GM19467 (cell line): ENCODE measurements around the gene CNOT3.
"Not testable (repeated sequence)": the region's sequence is repeated elsewhere in the genome, so short reads cannot be mapped to it uniquely, and the experiment has no call there.

Experiments
- ATAC-seq: cut with Tn5 transposase; IDR thresholded peaks from one replicate; pipeline ENCODE4 v1.9.1; 2021; ENCODE audit warnings: mild to moderate bottlenecking, moderate library complexity; ENCODE audit not compliant: unreplicated experiment

The CNOT3 gene

DNA sequence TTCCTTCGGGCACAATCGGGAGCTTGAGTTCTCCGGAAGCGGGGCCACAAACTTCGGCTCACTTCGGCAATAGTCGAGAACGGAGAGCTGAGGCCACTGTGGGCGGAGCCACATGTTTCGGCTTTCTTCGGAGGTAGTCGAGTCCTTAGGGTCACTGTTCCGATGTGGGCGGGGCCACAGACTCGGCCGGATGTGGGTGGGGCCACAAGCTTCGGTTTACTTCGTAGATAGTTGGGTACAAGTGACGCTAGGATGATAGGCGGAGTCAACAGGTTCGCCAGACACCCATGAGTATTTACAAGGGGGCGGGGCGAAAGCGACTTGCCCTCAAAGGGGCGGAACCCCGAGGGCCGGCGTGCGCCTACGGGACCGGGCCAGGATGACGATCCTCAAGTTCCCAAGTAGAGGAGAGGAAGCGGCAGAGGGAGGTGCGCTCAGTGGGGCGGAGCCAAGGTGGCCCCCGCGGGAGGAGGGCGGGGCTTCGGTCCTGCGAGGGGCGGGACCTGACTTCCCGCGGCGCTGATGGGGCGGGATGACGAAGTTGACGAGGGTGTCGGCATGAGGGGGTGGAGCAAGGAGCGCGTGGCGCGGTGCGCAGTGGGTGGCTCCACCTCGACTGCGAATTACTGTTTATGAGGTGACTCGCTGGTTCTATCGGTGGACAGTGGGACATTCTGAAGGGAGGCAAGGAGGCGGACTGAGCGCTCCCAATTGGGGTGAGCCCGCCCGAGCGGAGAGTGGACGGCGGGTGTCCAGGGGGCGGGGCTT lies 52.4 kb downstream of the CNOT3 start:
- peak; percentile 43 for ATAC-seq

DNA sequence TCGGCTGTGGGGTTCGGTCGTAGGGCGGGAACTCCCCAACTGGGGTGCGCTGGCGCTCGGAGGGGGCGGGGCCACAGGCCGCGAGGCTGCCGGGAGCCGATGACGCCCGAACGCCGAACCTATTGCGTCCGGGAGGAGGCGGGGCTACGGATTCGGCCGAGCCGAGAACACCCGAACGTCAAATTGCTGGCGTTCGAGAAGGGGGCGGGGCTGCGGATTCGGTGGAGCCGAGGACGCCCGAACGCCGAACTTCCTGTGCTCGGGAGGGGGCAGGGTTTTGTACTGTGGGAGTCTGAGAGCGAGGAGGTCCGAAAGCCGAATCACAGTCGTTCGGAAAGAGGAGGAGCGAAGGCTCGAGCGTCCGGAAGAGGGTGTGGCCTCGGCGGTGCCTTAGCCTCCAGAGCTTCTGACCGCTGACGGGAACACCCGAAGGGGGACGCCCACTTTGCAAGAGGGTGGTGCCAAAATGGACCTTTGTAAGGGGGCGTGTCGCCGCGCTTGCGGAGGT lies 53.0 kb downstream of the CNOT3 start:
- peak; percentile 47 for ATAC-seq

DNA sequence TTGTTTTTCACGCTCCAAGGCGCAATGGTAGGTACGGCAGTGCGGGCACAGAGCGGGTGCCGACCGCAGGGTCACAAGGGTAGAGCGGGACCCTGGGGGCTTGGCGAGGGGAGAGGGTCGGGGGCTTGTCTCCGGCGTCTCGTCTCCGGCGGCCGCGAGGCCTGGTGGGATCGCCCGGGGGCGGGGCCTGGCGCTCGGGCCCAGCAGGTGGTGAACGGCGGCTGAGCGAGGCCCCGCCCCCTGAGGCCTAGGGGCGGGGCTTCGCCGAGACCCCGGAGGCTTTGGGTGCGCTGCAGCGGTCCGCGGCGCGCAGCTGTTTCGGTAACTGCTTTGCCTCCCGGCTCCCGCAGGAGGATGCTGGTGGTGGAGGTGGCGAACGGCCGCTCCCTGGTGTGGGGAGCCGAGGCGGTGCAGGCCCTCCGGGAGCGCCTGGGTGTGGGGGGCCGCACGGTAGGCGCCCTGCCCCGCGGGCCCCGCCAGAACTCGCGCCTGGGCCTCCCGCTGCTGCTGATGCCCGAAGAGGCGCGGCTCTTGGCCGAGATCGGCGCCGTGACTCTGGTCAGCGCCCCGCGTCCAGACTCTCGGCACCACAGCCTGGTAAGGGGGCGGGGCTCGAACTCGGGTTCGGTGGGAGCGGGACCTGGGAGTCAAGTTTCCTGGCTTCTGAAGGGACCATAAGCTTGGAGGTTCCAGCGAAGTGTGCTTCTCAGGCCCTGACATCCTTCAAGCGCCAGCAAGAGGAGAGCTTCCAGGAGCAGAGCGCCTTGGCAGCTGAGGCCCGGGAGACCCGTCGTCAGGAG lies 53.6 kb downstream of the CNOT3 start, which contains the start of gene TSEN34:
TSS of gene TSEN34 (plus strand) at position 298 of the 800 bp plus-strand sequence. CDS start at position 355, 57 bp downstream.
- ATAC-seq = peak; percentile 20

DNA sequence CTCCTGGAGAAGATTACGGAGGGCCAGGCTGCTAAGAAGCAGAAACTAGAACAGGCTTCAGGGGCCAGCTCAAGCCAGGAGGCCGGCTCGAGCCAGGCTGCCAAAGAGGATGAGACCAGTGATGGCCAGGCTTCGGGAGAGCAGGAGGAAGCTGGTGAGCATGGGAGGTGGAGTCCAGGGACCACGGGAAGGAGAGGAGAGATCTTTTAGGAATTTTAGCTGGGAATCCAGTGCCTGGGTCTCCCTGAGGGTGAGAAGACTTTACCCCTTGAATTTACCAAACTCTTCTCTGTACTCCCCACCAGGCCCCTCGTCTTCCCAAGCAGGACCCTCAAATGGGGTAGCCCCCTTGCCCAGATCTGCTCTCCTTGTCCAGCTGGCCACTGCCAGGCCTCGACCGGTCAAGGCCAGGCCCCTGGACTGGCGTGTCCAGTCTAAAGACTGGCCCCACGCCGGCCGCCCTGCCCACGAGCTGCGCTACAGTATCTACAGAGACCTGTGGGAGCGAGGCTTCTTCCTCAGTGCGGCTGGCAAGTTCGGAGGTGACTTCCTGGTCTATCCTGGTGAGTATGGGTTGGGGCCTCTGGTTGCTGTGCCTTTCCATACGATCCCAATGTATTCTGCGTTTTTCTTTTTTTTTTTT lies 54.4 kb downstream of the CNOT3 start:
- no peak for ATAC-seq

- ATAC-seq = no peak
These were observed 55.4 kb downstream of the CNOT3 start for GRCh38 chr19:54193011-54193410.

GRCh38 chr19:54194463-54194862 lies 56.9 kb downstream of the CNOT3 start:
- ATAC-seq = not testable (repeated sequence)

DNA sequence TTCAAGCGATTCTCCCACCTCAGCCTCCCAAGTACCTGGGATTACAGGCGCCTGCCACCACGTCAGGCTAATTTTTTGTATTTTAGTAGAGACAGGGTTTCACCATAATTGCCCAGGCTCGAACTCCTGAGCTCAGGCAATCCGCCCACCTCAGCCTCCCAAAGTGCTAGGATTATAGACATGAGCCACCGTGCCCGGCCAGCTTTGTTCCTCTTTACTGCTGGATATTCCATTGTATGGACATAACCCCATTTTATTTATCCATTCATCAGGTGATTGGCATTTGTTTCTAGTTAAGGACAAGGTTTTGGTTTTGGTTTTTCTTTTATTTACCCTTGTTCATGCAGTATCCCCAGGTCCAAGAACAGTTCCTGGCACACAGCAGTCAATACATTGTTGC lies 59.0 kb downstream of the CNOT3 start:
- no peak for ATAC-seq

GRCh38 chr19:54197121-54197520 lies 59.6 kb downstream of the CNOT3 start:
- no peak for ATAC-seq

GRCh38 chr19:54199401-54199800 lies 61.8 kb downstream of the CNOT3 start:
- no peak for ATAC-seq

DNA sequence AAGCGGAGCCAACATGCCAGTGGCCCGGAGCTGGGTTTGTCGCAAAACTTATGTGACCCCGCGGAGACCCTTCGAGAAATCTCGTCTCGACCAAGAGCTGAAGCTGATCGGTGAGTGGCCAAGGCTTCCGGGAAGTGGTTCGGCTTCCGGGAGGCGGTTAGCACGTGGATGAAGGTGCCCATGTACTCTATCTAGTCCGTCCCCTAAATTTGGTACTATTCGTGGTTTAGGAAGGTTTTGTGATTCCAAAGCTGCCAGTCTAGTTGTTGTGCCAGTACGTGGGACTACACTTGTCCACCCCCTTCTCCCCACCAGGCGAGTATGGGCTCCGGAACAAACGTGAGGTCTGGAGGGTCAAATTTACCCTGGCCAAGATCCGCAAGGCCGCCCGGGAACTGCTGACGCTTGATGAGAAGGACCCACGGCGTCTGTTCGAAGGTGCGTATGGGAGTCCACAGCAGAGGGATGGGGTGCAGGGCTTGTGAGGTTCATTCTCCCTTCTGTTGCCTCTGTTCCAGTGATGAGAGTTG lies 63.7 kb downstream of the CNOT3 start:
- ATAC-seq = no peak

- ATAC-seq = no peak
These were observed 64.4 kb downstream of the CNOT3 start for GRCh38 chr19:54201980-54202379.

DNA sequence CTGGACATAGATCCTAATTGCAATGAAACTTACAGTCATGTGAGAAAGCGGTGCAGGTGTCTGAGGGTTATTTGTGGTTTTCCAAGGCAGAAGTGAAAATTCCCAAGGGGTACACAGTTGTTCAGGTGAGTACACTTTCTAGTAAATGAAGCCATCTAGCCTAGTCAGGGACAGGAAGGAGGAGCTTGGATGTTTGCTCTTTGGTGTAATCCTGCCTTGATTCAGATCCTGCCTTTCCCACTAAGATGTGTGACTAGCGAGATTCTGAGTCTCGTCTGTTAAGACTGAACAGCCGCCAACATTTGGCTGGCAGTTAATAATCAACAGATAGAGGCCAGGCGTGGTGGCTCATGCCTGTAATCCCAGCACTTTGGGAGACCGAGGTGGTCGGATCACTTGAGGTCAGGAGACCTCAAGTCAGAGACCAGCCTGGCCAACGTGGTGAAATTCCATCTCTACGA lies 65.6 kb downstream of the CNOT3 start:
- ATAC-seq = no peak

GRCh38 chr19:54204767-54205468 lies 67.4 kb downstream of the CNOT3 start:
- ATAC-seq = no peak
